Common myeloid progenitor, CD34-positive (primary cell): Measurements from ENCODE around the gene SUSD3.
A peak's percentile ranks its signal among the peaks of the same experiment; 100 is the strongest.

Experiments
- CTCF ChIA-PET: fragments of 350-600 bp; sonication (Branson Sonifier 250); formaldehyde crosslinking; loops from one replicate; lab custom pipeline; 2021; ENCODE audit warnings: antibody characterized with exemption; lab: Charles Lee
- POLR2A ChIA-PET: fragments of 350-600 bp; sonication (Branson Sonifier 250); formaldehyde crosslinking; loops from one replicate; lab custom pipeline; 2021; ENCODE audit warnings: antibody characterized with exemption; lab: Charles Lee
- DNase-seq, 3 donors: peaks; one replicate each; pipeline versions ENCODE4 v3.0.0 to v3.0.0-alpha.2; 2013
- H3K27ac ChIP-seq, 2 experiments: 1 replicate in 1 of 2; 2 replicates in 1 of 2; pipeline ENCODE4 v1.7.0; 2013; ENCODE audit warnings: inconsistent platforms in 2 of 2, low read length in 2 of 2, mild to moderate bottlenecking in 2 of 2, low read depth in 1 of 2, moderate library complexity in 1 of 2; ENCODE audit not compliant: severe bottlenecking in 2 of 2, insufficient read depth in 1 of 2, poor library complexity in 1 of 2
- H3K27me3 ChIP-seq, 5 experiments: replicated peaks in 2 of 5; 1 replicate in 3 of 5; 2 replicates in 2 of 5; pipeline versions ENCODE4 v1.6.1 to v1.7.0; 2013; ENCODE audit warnings: low read length in 4 of 5, mild to moderate bottlenecking in 2 of 5, moderate library complexity in 2 of 5, inconsistent platforms in 1 of 5; ENCODE audit not compliant: insufficient read depth in 5 of 5, control insufficient read depth in 4 of 5
- H3K36me3 ChIP-seq, 4 experiments: 1 replicate in 2 of 4; 2 replicates in 2 of 4; pipeline versions ENCODE4 v1.6.1 to v1.7.0; 2013; ENCODE audit warnings: low read length in 3 of 4, control low read depth in 1 of 4, mild to moderate bottlenecking in 1 of 4; ENCODE audit not compliant: control insufficient read depth in 4 of 4, insufficient read depth in 4 of 4
- H3K4me1 ChIP-seq, 4 experiments: 1 replicate in 3 of 4; 2 replicates in 1 of 4; pipeline versions ENCODE4 v1.6.1 to v1.7.1; 2013; ENCODE audit warnings: low read length in 3 of 4, mild to moderate bottlenecking in 3 of 4, control low read depth in 1 of 4, inconsistent platforms in 1 of 4, moderate library complexity in 1 of 4; ENCODE audit not compliant: control insufficient read depth in 4 of 4, insufficient read depth in 4 of 4; ENCODE audit errors: control extremely low read depth in 1 of 4
- H3K4me3 ChIP-seq, 7 experiments: 1 replicate in 4 of 7; 2 replicates in 3 of 7; pipeline versions ENCODE4 v1.5.1 to v1.7.0; 2013; ENCODE audit warnings: mild to moderate bottlenecking in 7 of 7, low read length in 6 of 7, moderate library complexity in 6 of 7, inconsistent platforms in 2 of 7, low read depth in 2 of 7, control low read depth in 1 of 7; ENCODE audit not compliant: insufficient read depth in 4 of 7, control insufficient read depth in 1 of 7; ENCODE audit errors: extremely low read depth in 1 of 7
- H3K9me3 ChIP-seq, 5 experiments: 1 replicate in 4 of 5; 2 replicates in 1 of 5; pipeline versions ENCODE4 v1.6.1 to v1.7.1; 2013; ENCODE audit warnings: low read length in 4 of 5, mild to moderate bottlenecking in 2 of 5, inconsistent platforms in 1 of 5, low read depth in 1 of 5, moderate library complexity in 1 of 5; ENCODE audit not compliant: control insufficient read depth in 4 of 5, insufficient read depth in 2 of 5; ENCODE audit errors: control extremely low read depth in 1 of 5
- WGBS: methylation state at CpG from one replicate; pipeline ENCODE4 v1.1.5; 2013; ENCODE audit not compliant: insufficient coverage; 5-methylcytosine and 5-hydroxymethylcytosine counted together

SUSD3 gene

DNA sequence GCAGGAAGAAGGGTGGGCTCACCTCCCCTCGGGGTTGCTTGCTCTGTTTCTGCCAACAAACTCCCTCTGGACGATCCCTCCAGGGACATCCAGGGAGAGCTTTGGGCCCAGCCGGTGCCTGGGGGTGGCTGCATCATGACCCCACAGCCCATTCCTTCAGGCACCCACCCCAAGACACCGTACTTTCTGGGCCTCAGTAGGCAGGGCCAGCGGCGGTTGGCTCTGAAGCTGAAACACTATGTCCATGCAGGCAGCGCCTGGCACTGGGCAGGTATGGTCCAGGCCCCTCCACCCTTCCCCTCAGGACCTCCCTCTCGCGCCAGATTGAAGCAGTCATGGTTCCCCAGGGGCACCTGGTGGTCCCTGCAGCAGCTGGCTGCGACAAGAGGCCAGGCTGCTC is 18.5 kb upstream of the SUSD3 start:
- Histone ChIP-seq H3K9me3 (no peaks in the 10 kb centered on the region), H3K27me3 (no peaks in the 10 kb centered on the region), H3K36me3 (peaks cover 0 to 15% (median 13%) of the 10 kb centered on the region in 4 experiments), H3K4me1 (peaks cover 0 to 30% (median 27%) of the 10 kb centered on the region in 4 experiments), H3K4me3 (no peak overlapping the region), H3K27ac (no peak overlapping the region)
- ChIA-PET POLR2A (interaction anchor here (0.6 kb wide), 1 partner anchor 50 kb away, joined by 3 read pairs; no protein-coding TSS in a partner anchor), CTCF (interaction anchor here (1.0 to 2.1 kb wide), 5 partner anchors 11 to 77 kb away, joined by 3 to 6 read pairs (median 3); no protein-coding TSS in a partner anchor)
- 89% methylated on average over 7 of the region's 10 CpGs for WGBS
- DNase-seq, result no peak

DNA sequence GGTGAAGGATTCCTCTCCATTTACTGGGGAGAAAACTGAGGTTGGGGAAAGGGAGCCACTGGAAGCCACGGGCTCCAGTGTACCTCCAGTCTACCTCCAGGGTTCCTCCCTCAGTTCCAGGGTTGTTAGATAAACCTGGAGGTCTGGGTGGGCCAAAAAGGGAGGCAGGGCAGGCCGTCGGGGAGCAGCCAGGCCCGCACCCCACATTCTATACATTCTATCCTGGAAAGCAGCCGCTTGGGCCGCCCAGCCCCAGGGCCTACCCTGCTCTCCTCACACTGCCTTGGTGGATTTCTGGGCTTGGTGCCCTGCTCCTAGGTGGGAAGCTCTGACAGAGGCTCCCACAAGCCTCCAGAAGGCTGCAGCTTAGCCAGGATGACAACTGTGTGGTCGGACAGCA is 18.1 kb upstream of the SUSD3 start:
- ChIA-PET POLR2A (no interaction called here), CTCF (interaction anchor here (1.0 to 2.1 kb wide), 6 partner anchors 11 to 76 kb away, joined by 3 to 6 read pairs (median 3); no protein-coding TSS in a partner anchor)
- no peak overlapping the region for H3K27ac ChIP-seq
- no peak for DNase-seq
- no peak overlapping the region for H3K4me3 ChIP-seq
- peaks cover 0 to 30% (median 27%) of the 10 kb centered on the region in 4 experiments for H3K4me1 ChIP-seq
- no peaks in the 10 kb centered on the region for H3K27me3 ChIP-seq
- WGBS, result 90% methylated on average over 5 of the region's 7 CpGs
- H3K9me3 ChIP-seq, result no peaks in the 10 kb centered on the region
- H3K36me3 ChIP-seq, result peaks cover 0 to 11% (median 8%) of the 10 kb centered on the region in 4 experiments

DNA sequence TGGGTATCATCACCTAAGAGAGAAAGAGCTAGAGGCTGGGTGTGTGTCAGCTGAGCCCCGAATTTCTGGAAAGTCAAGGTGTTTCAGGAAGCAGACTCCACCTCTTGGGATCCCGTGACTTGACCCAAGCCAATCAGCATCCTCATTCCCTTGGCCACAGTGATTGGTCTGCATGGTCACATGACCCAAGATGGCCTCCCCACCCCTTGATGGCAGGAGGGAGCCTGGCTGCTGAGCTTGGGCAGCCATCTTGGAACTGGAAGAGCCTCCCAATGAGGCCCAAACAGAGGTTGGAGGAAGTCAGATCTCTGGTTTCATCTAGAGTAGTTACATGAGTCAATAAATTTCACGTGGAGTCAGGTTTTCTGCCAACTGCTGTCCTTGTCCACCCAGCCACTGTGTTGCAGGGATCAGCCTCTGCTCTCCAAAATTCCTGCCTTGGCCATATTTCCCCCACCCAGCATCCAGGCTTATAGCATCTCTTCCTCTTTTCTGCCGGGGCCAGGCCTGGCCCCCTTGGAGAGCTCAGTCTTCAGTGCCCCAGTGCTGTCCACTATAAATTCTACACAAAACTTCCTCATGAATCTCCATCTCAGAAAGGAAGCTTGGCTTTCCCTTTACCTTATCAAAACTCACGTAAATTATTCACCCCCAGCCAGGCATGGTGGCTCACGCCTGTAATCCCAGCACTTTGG is 17.2 kb upstream of the SUSD3 start:
- ChIA-PET POLR2A (no interaction called here), CTCF (interaction anchor here (1.0 to 2.1 kb wide), 7 partner anchors 10 to 75 kb away, joined by 3 to 6 read pairs (median 3); no protein-coding TSS in a partner anchor)
- no peak for DNase-seq
- no peaks in the 10 kb centered on the region for H3K27me3 ChIP-seq
- H3K4me3 ChIP-seq, result no peak overlapping the region
- peaks cover 0 to 30% (median 27%) of the 10 kb centered on the region in 4 experiments for H3K4me1 ChIP-seq
- peaks cover 0 to 4% (median 2%) of the 10 kb centered on the region in 4 experiments for H3K36me3 ChIP-seq
- WGBS, result 93% methylated on average over 3 of the region's 6 CpGs
- H3K27ac ChIP-seq, result no peak overlapping the region
- H3K9me3 ChIP-seq, result no peaks in the 10 kb centered on the region

DNA sequence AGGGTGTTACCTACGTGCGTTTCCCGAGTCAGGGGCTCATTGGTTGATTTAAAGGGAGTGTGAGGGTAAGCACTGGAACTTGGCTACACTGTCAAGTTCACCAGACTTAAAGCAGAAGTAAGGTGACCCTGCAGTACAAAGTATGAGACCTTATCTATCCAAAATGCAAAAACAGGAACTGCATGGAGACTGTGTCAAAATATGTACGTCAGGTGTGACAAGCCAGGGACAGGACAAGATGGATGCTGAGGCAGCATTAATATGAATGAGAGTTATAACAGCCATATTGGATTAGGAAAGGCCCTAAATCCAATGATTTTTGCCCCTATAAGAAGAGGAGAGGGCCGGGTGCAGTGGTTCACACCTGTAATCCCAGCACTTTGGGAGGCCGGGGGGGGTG is 15.4 kb upstream of the SUSD3 start:
- H3K9me3 ChIP-seq, result no peaks in the 10 kb centered on the region
- no peaks in the 10 kb centered on the region for H3K27me3 ChIP-seq
- WGBS, result 43% methylated on average over 4 of the region's 6 CpGs
- no peaks in the 10 kb centered on the region for H3K36me3 ChIP-seq
- ChIA-PET CTCF (no interaction called here), POLR2A (no interaction called here)
- no peak overlapping the region for H3K4me3 ChIP-seq
- DNase-seq, result peak in 2 of 3 donors; percentile 86 to 91
- H3K27ac ChIP-seq, result no peak overlapping the region
- peaks cover 0 to 13% (median 10%) of the 10 kb centered on the region in 4 experiments for H3K4me1 ChIP-seq

DNA sequence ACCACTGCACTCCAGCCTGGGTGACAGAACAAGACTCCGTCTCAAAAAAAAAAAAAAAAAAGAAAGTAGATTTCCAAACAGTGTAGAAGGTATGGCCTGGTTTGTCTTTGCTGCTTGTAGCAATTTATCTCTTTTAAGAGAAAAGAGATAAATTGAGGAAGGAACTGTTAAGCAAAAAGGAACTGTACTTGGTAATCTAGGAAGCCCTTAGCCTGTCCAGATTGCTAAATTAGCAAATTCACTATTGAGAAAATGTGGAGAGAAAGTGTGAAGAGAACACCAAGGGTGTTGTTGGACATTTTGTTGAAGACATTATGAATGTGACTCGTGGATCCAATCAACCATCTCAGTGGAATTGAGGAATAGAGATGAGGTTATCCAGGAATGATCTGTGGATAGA is 13.0 kb upstream of the SUSD3 start:
- POLR2A ChIA-PET, result no interaction called here

DNA sequence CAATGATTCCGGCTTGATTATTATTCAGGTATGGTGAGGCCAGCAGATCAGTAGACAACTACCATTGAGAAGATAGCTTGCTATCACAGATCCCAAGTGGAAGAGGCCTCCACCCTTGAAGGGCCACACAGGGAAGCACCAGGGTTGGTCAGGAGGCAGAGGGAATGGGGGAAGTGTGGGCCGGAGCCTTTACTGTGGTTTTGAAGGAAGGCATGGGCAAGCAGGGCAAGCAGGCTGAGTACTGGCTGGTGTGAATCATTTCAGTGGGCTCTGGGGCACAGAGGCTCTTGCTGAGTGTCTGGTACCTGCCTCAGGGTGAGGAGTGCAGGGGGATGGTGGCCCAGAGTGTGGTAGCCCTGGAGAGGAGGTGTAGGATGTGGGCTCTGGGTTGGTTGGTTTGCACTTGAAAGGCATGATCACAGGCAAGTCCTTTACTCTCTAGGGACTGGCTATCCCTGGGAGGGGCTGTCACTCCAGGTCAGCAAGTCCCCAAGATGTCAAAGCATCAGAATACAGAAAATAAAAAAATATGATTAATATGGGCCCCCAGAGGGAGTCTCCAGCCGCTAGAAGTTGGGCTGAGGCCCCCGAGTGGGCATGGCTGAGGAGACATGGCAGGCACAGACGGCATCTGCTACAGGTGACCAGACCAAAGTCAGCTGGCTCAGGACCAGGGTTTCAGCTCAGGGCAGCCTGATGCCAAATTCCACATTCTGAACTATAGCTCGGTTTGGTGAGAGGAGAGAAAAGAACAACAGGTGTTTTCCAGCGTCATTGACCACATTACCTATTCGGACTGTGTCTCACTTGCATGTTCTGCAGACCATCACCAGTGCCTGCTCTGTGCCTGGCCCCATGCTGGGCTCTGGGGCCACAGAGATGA is 9.7 kb upstream of the SUSD3 start:
- no peaks in the 10 kb centered on the region for H3K9me3 ChIP-seq
- H3K27ac ChIP-seq, result no peak overlapping the region
- no peak for DNase-seq
- H3K4me1 ChIP-seq, result peaks cover 3 to 11% (median 6%) of the 10 kb centered on the region in 4 experiments
- H3K27me3 ChIP-seq, result no peaks in the 10 kb centered on the region
- WGBS, result 90% methylated on average over 7 of the region's 8 CpGs
- CTCF ChIA-PET, result interaction anchor here (1.4 kb wide), 1 partner anchor 12 kb away, joined by 3 read pairs; no protein-coding TSS in a partner anchor
- POLR2A ChIA-PET, result no interaction called here
- no peaks in the 10 kb centered on the region for H3K36me3 ChIP-seq
- H3K4me3 ChIP-seq, result no peak overlapping the region

More for the DNA sequence above, 13.0 kb upstream of the SUSD3 start:
- Histone ChIP-seq H3K9me3 (no peaks in the 10 kb centered on the region), H3K36me3 (no peaks in the 10 kb centered on the region), H3K4me1 (peaks cover 0 to 9% (median 8%) of the 10 kb centered on the region in 4 experiments), H3K27ac (no peak overlapping the region), H3K4me3 (no peak overlapping the region), H3K27me3 (no peaks in the 10 kb centered on the region)
- CTCF ChIA-PET, result interaction anchor here (0.6 to 1.1 kb wide), 2 partner anchors 12 to 61 kb away, joined by 3 to 4 read pairs; no protein-coding TSS in a partner anchor
- WGBS, result 100% methylated on average over 1 of the region's 2 CpGs
- no peak for DNase-seq
